ENCODE results near the gene GRP. TPM values are rescaled to one million over a fixed set of nuclear protein-coding genes. Genes with fewer than 3 reads are reported as not detected.

Gene GRP
- not detected in 2 replicates for total RNA-seq

DNA sequence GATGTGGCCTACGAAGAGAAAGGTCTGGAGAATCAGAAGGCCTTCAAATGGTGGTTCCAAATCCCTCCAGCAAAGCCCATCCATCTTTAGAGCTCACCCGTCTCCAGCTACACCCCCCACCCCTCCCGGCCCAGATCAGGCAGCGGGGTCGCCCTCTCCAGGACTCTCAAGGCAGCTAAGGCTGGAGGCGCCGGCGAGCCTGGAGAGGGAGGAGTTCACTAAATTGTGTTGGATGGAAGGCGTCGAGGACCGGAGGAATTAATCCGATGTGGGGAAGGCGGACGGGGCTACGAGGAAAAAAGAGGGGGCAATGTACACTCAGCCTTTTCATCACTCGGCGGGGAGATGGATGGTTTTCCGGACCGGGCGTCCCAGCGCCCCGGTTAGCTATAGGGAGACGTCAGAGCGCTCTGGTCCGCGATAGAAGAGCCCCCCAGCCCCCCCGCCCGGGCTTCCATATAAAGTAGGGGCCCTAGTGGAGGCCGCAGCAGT lies at the start of gene GRP:
GRP (plus strand) TSS at position 487 of the 492 bp plus-strand sequence. CDS start 108 bp downstream, outside the sequence.

DNA sequence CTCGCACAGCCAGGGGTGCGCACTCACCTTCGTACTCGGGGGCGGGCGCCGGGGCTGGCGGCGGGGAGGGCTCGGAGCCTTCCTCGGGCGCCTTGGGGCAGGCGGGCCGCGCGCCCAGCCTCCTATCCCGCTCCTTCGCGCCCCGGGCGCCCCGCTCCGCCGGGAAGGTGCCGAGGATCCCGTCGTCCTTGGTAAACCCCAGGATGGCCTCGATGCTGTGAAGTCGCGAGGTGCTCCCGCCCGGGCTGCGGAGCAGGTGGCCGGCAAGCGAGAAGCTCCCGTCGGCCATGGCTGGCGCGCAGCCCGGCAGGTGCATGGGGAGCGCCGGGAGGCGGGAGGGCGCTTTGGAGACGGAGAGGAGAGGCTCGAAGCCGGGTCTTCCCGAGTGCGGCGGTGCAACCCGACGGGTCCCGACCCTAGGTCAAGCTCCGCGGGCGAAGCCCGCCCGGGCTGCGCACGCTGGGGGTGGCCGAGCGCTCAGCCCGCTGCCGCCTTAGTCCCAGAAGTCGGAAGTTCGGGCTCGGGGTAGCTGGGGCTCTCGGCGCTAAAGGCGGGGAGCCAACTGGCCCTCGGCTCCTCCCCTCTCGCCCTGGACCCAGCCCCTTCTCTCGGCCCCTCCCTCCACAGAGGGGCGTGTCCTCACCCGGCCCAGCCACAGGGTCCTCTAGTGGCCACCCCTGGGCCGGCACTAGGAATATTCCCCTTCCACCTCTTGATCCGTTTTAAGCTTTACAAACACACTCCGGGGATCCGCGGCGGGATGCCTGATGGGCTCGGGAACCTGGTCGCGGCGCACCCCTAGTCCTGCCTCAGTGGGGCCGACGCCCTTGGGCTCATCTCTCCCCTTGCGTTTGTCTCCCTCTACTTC lies 53.2 kb downstream of the GRP start, which contains the start of gene RAX:
RAX (minus strand) TSS at position 564 of the 868 bp plus-strand sequence; CDS start at position 316, 248 bp downstream.

Other genes starting within 250 kb of the GRP start
- gene SEC11C, start 80.3 kb upstream of the GRP start, total RNA-seq: 22.3 and 24.1 TPM in 2 replicates
- not detected in 2 replicates for gene RAX, start 53.3 kb downstream of the GRP start, total RNA-seq
- not detected in 2 replicates for gene CPLX4, start 98.5 kb downstream of the GRP start, total RNA-seq
- gene LMAN1, start 139.1 kb downstream of the GRP start, total RNA-seq: 207 and 220 TPM in 2 replicates